HepG2 (cell line): ENCODE data around the gene ENTPD2. TPM values are rescaled to one million over a fixed set of nuclear protein-coding genes. Genes with fewer than 3 reads are reported as not detected.

Source experiments
- BRD4 ChIP-seq: sonication (generic); formaldehyde crosslinking; IDR thresholded peaks from 2 replicates; pipeline ENCODE4 v1.4.0; 2020; ENCODE audit warnings: missing genetic modification reagents
- FOXA1 ChIP-seq, 2 experiments: fragments of 450-650 bp in 1 of 2; sonication (generic) in 1 of 2; formaldehyde crosslinking in 1 of 2; IDR thresholded peaks; 2 replicates each; pipeline versions ENCODE4 v1.4.0 to v1.6.1; 2016 to 2020; ENCODE audit warnings: missing genetic modification reagents in 1 of 2
- FOXK1 ChIP-seq: sonication (generic); formaldehyde crosslinking; IDR thresholded peaks from 2 replicates; pipeline ENCODE4 v1.4.0; 2020; ENCODE audit warnings: low read depth, missing genetic modification reagents, borderline replicate concordance
- MXI1 ChIP-seq: IDR thresholded peaks from 3 replicates; pipeline ENCODE4 v1.6.1; 2012; ENCODE audit warnings: low read depth, low read length, inconsistent platforms, borderline replicate concordance
- RFX1 ChIP-seq: fragments of 450-650 bp; IDR thresholded peaks from 2 replicates; pipeline ENCODE4 v1.6.1; 2017
- SP140L ChIP-seq: sonication (generic); formaldehyde crosslinking; IDR thresholded peaks from 2 replicates; pipeline ENCODE4 v1.4.0; 2020; ENCODE audit warnings: missing genetic modification reagents, borderline replicate concordance
- TP53 ChIP-seq: sonication (generic); formaldehyde crosslinking; conservative IDR thresholded peaks from 2 replicates; pipeline ENCODE4 v1.4.0; 2020; ENCODE audit warnings: missing genetic modification reagents
- ZSCAN21 ChIP-seq: sonication (generic); formaldehyde crosslinking; IDR thresholded peaks from 2 replicates; pipeline ENCODE4 v1.8.0; 2022; ENCODE audit warnings: mild to moderate bottlenecking, missing genetic modification reagents, moderate library complexity, borderline replicate concordance
- polyA plus RNA-seq, 8 experiments: library from polyadenylated mRNA; depleted of rRNA in 3 of 8; stranded (reverse) in 7 of 8; unstranded in 1 of 8; fragments of >200 nt; fragmentation: Illumina TruSeq in 4 of 8; extraction: Trizol in 4 of 8; gene quantifications; 2 replicates each; pipeline versions ENCODE4 v1.2.1 to v1.2.3, GENCODE V29; 2011 to 2016; ENCODE audit warnings: low read depth in 4 of 8, missing spikeins in 1 of 8, mixed read lengths in 1 of 8; ENCODE audit not compliant: insufficient read depth in 1 of 8
- total RNA-seq, 5 experiments: library from RNA; depleted of rRNA; stranded (reverse); fragments of >200 nt; fragmentation: Illumina TruSeq; extraction: Trizol; gene quantifications; 2 replicates each; pipeline ENCODE4 v1.2.3, GENCODE V29; 2016; ENCODE audit warnings: low read depth in 1 of 5
- TF ChIP-seq, protein P1 (sequence below): sonication (generic); formaldehyde crosslinking; IDR thresholded peaks from 2 replicates; pipeline ENCODE4 v1.5.1; 2020; ENCODE audit warnings: missing genetic modification reagents, mild to moderate bottlenecking, borderline replicate concordance
- TF ChIP-seq, protein P2 (sequence below): sonication (generic); formaldehyde crosslinking; IDR thresholded peaks from 2 replicates; pipeline ENCODE4 v1.4.0; 2020; ENCODE audit warnings: missing genetic modification reagents, borderline replicate concordance
- TF ChIP-seq, protein P3 (sequence below): sonication (generic); formaldehyde crosslinking; IDR thresholded peaks from 2 replicates; pipeline ENCODE4 v1.4.0; 2020; ENCODE audit warnings: mild to moderate bottlenecking, missing genetic modification reagents
- TF ChIP-seq, protein P4 (sequence below): sonication (generic); formaldehyde crosslinking; IDR thresholded peaks from 2 replicates; pipeline ENCODE4 v1.4.0; 2020; ENCODE audit warnings: missing genetic modification reagents, mild to moderate bottlenecking, borderline replicate concordance
- TF ChIP-seq, protein P5 (sequence below): sonication (generic); formaldehyde crosslinking; IDR thresholded peaks from 2 replicates; pipeline ENCODE4 v1.4.0; 2020; ENCODE audit warnings: mild to moderate bottlenecking, missing genetic modification reagents
- TF ChIP-seq, protein P6 (sequence below): sonication (generic); formaldehyde crosslinking; IDR thresholded peaks from 2 replicates; pipeline ENCODE4 v1.4.0; 2020; ENCODE audit warnings: low read depth, mild to moderate bottlenecking, missing genetic modification reagents
- TF ChIP-seq, protein P7 (sequence below): sonication (generic); formaldehyde crosslinking; IDR thresholded peaks from 2 replicates; pipeline ENCODE4 v1.5.0; 2020; ENCODE audit warnings: missing genetic modification reagents

The ENTPD2 gene
- total and polyA plus RNA-seq, 2 of the 13 experiments (the other 11 are each of a cell fraction or from before 2014, with no cell fraction given): 0.95 to 3.2 TPM

DNA sequence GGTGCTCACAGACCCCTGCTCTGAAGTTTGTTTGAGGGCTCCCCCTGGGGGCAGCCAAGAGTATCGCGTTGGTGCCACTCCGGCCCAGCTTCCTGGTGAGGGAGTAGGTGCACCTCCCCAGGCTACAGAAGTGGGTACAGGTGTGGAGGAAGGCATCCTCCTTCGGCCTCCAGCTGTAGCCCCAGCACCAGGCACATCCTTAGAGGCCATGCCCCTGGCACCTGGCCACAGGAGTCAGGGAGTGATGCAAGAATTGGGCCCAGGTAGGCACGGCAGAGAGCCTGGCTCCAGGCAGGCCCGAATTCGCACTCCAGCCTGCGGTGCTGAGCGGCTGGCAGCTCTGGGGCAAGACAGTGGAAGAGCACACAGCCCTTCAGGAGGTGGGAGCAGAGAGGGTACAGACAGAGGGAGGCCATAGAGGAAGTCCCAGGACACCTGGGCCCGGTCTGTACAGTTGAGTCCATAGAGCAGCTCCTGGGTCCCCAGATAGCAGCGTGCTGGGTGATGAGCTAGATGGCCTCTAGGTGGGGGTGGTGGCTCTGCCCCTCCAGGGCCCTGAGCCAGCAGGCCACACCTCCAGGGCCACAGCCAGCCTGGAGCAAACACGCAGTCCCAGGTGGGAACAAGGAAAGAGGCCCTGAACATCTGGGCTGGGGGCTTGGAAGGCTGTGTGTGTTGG lies 14.1 kb upstream of the ENTPD2 start (continued):
- TF ChIP-seq, protein P1, sequence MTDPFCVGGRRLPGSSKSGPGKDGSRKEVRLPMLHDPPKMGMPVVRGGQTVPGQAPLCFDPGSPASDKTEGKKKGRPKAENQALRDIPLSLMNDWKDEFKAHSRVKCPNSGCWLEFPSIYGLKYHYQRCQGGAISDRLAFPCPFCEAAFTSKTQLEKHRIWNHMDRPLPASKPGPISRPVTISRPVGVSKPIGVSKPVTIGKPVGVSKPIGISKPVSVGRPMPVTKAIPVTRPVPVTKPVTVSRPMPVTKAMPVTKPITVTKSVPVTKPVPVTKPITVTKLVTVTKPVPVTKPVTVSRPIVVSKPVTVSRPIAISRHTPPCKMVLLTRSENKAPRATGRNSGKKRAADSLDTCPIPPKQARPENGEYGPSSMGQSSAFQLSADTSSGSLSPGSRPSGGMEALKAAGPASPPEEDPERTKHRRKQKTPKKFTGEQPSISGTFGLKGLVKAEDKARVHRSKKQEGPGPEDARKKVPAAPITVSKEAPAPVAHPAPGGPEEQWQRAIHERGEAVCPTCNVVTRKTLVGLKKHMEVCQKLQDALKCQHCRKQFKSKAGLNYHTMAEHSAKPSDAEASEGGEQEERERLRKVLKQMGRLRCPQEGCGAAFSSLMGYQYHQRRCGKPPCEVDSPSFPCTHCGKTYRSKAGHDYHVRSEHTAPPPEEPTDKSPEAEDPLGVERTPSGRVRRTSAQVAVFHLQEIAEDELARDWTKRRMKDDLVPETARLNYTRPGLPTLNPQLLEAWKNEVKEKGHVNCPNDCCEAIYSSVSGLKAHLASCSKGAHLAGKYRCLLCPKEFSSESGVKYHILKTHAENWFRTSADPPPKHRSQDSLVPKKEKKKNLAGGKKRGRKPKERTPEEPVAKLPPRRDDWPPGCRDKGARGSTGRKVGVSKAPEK (CRISPR knock-in tag): no peak
- TF ChIP-seq, protein P2, sequence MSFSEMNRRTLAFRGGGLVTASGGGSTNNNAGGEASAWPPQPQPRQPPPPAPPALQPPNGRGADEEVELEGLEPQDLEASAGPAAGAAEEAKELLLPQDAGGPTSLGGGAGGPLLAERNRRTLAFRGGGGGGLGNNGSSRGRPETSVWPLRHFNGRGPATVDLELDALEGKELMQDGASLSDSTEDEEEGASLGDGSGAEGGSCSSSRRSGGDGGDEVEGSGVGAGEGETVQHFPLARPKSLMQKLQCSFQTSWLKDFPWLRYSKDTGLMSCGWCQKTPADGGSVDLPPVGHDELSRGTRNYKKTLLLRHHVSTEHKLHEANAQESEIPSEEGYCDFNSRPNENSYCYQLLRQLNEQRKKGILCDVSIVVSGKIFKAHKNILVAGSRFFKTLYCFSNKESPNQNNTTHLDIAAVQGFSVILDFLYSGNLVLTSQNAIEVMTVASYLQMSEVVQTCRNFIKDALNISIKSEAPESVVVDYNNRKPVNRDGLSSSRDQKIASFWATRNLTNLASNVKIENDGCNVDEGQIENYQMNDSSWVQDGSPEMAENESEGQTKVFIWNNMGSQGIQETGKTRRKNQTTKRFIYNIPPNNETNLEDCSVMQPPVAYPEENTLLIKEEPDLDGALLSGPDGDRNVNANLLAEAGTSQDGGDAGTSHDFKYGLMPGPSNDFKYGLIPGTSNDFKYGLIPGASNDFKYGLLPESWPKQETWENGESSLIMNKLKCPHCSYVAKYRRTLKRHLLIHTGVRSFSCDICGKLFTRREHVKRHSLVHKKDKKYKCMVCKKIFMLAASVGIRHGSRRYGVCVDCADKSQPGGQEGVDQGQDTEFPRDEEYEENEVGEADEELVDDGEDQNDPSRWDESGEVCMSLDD: no peak
- TF ChIP-seq MXI1: peak; percentile 56; the same call in 1 of the 3 replicates
- TF ChIP-seq TP53: no peak
- TF ChIP-seq, protein P3, sequence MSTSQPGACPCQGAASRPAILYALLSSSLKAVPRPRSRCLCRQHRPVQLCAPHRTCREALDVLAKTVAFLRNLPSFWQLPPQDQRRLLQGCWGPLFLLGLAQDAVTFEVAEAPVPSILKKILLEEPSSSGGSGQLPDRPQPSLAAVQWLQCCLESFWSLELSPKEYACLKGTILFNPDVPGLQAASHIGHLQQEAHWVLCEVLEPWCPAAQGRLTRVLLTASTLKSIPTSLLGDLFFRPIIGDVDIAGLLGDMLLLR (CRISPR knock-in tag): 0 out of 2 replicates have a peak, but pooled peaks have one; percentile 54
- no peak for TF ChIP-seq RFX1
- no peak for TF ChIP-seq SP140L
- no peak for TF ChIP-seq ZSCAN21
- TF ChIP-seq BRD4 (CRISPR knock-in tag): no peak
- TF ChIP-seq FOXK1 (CRISPR knock-in tag): no peak
- no peak for TF ChIP-seq FOXA1 (IDR thresholded peaks at IDR 0.05)
- no peak for TF ChIP-seq FOXA1 (CRISPR knock-in tag; IDR thresholded peaks at IDR 0.05)
- TF ChIP-seq, protein P4, sequence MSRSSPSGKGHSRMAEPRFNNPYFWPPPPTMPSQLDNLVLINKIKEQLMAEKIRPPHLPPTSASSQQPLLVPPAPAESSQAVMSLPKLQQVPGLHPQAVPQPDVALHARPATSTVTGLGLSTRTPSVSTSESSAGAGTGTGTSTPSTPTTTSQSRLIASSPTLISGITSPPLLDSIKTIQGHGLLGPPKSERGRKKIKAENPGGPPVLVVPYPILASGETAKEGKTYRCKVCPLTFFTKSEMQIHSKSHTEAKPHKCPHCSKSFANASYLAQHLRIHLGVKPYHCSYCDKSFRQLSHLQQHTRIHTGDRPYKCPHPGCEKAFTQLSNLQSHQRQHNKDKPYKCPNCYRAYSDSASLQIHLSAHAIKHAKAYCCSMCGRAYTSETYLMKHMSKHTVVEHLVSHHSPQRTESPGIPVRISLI (CRISPR knock-in tag): peak; percentile 47; the same call in 1 of the 2 replicates
- TF ChIP-seq, protein P5, sequence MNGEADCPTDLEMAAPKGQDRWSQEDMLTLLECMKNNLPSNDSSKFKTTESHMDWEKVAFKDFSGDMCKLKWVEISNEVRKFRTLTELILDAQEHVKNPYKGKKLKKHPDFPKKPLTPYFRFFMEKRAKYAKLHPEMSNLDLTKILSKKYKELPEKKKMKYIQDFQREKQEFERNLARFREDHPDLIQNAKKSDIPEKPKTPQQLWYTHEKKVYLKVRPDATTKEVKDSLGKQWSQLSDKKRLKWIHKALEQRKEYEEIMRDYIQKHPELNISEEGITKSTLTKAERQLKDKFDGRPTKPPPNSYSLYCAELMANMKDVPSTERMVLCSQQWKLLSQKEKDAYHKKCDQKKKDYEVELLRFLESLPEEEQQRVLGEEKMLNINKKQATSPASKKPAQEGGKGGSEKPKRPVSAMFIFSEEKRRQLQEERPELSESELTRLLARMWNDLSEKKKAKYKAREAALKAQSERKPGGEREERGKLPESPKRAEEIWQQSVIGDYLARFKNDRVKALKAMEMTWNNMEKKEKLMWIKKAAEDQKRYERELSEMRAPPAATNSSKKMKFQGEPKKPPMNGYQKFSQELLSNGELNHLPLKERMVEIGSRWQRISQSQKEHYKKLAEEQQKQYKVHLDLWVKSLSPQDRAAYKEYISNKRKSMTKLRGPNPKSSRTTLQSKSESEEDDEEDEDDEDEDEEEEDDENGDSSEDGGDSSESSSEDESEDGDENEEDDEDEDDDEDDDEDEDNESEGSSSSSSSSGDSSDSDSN: peak; percentile 74
- TF ChIP-seq, protein P6, sequence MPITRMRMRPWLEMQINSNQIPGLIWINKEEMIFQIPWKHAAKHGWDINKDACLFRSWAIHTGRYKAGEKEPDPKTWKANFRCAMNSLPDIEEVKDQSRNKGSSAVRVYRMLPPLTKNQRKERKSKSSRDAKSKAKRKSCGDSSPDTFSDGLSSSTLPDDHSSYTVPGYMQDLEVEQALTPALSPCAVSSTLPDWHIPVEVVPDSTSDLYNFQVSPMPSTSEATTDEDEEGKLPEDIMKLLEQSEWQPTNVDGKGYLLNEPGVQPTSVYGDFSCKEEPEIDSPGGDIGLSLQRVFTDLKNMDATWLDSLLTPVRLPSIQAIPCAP: no peak
- TF ChIP-seq, protein P7, sequence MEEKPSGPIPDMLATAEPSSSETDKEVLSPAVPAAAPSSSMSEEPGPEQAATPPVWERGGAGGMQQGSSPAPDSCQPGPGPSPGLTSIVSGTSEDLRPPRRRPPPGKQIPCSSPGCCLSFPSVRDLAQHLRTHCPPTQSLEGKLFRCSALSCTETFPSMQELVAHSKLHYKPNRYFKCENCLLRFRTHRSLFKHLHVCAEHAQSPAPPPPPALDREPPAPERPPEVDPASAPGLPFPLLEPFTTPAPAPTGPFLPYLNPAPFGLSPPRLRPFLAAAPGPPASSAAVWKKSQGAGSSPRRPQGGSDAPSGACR (CRISPR knock-in tag): peak; percentile 95; the same call in 1 of the 2 replicates
